ENCODE measurements around the gene IKZF4.
"Not testable (repeated sequence)": the region's sequence is repeated elsewhere in the genome, so short reads cannot be mapped to it uniquely, and the experiment has no call there.

The IKZF4 gene

GRCh38 chr12:56020423-56021184, at the start of gene IKZF4:
IKZF4 (plus strand) TSS chr12:56021043; CDS start chr12:56021494, 451 bp downstream.
- no peak for DNase-seq

- no peak for DNase-seq
These were observed 48.8 kb upstream of the IKZF4 start for GRCh38 chr12:55972042-55972441.

- DNase-seq, result no peak
These were observed 48.4 kb upstream of the IKZF4 start for GRCh38 chr12:55972456-55972855.

- DNase-seq, result no peak
These were observed 47.8 kb upstream of the IKZF4 start for GRCh38 chr12:55972911-55973598.

DNA sequence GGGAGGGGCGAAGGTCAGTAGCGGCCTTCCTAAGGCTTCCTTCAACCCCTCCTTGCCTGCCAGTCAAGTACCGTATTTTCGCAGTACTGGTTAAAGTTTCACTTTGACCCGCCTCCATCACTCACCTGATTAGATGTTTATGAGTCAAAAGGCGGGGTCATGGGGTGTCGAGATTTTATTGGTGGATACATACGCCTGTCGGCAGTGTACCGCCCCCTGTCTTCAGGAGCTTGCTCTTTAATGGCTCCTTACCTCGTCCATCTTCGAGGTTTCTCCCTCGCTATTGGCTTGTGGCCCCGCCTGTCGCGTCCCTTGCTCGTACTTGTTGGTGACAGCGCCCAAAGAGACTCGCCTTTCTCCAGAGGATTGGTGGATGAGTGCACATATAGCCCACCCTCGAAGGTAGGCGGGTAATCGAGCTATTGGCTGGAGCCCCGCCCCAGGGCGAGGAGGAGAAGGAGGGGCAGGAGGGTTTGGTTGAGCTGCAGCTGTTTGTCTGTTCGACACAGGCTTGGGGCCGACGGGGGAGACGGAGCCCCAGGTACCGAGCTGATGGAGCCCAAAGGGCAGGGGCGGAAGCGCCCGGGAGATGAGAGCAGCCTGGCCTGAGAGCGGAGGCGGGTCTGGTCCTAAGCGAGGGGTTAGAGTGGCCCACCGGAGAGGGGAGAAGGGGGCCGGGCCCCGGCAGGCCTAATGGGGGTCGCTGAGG, 47.1 kb upstream of the IKZF4 start, which contains the start of gene RAB5B:
Gene RAB5B, plus strand, starts transcription at position 480 of the 709 bp plus-strand sequence. CDS start 12,883 bp downstream, outside the sequence.
- peak; percentile 99 to 100 for DNase-seq

DNA sequence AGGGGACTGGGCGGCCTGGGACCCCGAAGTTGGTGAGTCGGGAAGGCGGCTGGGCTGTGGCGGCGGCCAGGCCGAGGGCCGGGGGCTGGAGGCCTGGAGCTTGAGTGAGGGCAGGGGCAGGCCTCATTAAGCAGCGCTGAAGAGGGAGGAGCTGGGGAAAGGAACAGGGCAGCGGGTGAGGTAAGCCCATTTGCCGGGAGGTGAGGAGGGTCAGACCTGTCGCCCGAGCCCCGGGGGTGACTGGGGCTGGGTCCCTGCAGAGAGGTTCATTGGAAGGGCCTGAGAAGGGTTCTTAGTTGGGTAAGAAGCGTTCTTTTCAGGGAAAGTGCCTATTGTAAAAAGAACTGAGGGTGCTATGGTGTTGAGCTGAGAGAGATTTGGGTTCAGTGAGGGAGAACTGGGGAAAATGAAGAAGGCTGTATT, 46.5 kb upstream of the IKZF4 start:
- no peak for DNase-seq

- no peak for DNase-seq
These were observed 42.5 kb upstream of the IKZF4 start for GRCh38 chr12:55978393-55978792.

DNA sequence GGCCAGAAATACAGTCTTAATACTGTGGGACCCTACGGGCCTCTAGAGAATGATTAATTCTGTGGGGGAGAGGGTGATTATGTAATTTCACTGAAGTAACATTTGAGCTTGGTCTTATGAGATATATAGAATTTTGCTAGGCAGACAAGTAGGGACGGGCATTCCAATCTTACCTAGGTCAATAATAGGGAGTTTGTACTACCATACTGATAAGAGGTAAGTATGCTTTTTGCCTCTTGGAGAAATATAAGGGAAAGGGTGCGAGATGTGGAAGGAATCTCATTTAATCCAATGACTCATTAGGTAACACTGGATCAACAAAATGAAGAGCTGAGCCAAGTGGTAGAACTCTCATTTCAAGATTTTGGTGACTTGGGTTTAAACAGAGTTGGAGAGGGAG, 41.8 kb upstream of the IKZF4 start:
- no peak for DNase-seq

DNA sequence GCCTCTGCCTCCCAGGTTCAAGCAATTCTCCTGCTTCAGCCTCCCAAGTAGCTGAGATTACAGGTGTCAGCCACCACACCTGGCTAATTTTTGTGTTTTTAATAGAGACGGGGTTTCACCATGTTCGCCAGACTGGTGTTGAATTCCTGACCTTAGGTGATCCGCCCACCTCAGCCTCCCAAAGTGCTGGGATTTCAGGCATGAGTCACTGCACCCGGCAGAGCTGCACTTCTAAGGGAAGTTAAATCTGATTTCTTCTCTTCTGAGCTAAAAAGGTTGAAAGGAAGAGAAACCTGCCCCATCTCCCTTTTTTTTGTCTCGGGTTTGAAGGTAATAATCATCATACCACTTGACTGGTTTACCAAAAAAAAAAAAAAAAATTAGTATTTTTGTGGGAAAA, 39.0 kb upstream of the IKZF4 start:
- not testable (repeated sequence) for DNase-seq

GRCh38 chr12:55982319-55982936, 38.4 kb upstream of the IKZF4 start:
- no peak for DNase-seq

GRCh38 chr12:55983232-55983842, 37.5 kb upstream of the IKZF4 start:
- DNase-seq, result no peak

- no peak for DNase-seq
These were observed 36.0 kb upstream of the IKZF4 start for GRCh38 chr12:55984861-55985260.

DNA sequence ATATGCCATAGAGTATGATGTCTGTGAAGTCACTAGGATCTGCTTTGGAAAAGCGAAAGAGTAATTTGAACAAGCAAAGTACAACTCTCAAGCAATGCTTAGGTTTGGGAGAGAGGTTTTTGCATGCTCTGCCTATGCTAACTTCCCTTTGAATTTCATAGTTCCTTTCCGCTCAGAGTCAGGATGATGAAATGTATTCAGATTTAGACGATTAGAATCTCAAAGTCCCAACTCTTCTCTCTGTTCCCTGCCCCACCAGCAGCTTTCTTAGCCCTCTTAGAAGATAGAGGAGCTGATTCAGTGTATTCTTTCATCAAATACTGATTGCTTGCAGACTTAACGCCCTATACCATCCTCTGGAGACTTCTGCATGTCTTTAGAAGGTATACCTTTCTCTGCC, 35.5 kb upstream of the IKZF4 start:
- DNase-seq, result no peak

GRCh38 chr12:55985976-55986375, 34.9 kb upstream of the IKZF4 start:
- not testable (repeated sequence) for DNase-seq

DNA sequence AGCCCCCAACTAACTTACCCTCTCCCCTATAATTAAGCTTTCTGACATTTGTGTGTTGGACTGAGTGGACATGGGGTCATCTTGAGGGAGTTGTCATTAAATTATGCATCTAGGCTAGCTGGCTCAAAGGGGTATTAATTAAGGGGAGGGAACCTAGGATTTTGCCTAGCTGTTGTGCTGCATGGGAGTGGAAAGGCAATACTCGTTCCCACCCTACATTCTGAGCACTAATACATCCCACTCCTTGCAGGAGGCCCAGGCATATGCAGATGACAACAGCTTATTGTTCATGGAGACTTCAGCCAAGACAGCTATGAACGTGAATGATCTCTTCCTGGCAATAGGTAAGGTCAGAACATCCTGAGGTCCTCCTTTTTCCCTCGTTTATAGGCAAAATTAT, 29.7 kb upstream of the IKZF4 start:
- DNase-seq, result no peak

DNA sequence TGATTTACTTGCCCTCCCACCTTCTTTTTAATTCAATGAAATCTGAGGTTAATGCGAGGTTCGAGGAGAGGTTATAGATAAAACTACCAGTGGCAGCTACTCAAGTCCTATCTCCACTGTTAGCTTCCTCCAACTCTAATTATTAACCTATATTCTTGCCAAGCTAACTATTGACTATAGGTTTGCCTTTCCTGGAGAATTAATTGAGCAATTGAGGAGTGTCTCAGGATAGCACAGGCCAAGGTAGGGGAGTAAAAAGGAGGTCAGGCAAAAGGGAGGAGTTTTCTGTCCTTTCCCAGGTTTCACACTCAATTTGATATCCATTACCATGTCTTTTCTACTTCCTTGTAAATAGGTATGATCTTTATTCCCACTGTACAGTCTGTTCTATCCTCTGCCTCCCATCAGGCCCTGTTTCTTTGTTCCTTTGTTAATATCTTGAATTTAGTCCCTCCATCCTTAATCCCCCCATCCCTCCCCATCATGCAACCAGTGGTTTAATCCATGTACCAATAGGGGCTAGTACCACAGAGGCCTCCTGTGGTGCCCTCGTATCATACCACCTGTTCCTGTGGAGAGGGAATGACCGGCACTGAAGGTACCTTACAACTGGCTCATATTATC, 27.5 kb upstream of the IKZF4 start:
- no peak for DNase-seq

DNA sequence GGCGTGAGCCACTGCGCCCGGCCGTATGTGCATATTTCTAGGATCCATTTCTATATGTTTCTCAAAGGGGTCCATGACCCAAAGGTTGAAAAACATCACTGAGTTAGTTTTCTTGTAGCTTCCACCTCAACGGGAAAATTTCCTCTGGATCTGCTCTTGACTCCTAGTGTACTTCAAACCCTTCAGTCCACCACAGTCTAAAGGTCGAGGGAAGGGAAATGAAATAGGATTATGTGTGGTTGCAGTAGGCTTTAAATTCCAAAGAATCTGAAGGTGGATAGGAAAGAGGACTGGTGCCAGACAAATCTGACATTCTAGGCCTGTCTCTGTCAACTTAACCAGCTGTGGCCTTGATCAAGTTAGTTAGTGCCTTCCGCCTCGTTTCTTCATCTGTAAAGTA, 25.5 kb upstream of the IKZF4 start:
- no peak for DNase-seq

GRCh38 chr12:55996201-55996714, 24.6 kb upstream of the IKZF4 start:
- peak; percentile 44 to 61 for DNase-seq

DNA sequence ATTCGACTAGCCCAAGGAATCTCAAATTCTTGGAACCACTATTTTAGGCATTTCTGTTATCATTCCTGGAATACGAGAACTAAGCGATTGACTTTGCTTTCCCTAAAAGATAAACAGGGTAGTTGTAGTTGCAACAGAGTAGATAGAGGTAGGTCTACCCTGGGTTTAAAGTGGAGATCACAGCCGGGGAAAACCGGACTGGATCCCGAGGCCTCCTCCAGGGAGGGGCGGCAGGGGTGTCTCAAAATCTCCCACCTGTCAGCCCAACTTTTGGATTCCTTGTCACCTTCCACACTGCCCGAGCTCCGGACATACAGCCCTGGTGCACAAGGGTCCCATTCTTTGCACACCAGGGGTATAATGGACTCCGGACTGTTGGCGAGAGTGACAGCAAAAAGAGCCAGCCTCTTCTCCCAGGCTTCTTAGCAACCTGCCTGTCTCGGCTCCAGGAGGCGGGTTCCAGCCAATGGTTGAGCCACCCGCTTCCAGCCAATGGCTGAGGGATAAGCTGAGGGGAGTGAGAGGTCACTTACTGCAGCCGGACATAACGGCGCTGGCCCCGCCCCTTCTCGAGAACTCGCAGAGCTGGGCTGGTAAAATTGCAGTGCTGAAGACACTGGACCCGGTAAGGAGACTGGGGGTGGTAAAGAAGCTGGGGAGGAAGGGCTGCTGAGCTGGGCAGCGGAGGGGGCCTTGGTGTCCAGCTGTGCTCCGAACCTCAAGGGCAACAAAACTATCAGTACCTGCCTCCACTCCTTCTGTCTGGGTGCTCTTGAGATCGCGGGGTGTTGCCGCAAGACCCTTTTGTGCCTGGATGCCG, 23.9 kb upstream of the IKZF4 start, which contains the start of gene SUOX:
Gene SUOX, plus strand, starts transcription at position 562 of the 820 bp plus-strand sequence. CDS start 4,946 bp downstream, outside the sequence.
- DNase-seq, result peak; percentile 86 to 93

DNA sequence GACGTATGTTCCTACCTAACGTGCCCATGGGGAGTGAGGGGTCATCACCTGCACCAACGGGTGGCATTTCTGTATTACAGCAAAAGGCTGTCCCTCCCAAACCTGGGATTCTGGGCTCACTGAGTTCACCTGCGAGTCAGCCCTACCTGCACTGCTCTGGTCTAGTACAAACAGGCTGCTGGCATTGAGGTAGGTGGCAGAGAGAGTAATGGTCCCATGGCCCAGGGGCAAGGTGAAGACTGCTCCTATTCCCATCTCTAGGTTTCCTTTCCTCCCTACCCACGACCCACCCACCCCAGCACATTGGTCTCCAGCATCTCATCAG, 23.3 kb upstream of the IKZF4 start:
- no peak for DNase-seq

DNA sequence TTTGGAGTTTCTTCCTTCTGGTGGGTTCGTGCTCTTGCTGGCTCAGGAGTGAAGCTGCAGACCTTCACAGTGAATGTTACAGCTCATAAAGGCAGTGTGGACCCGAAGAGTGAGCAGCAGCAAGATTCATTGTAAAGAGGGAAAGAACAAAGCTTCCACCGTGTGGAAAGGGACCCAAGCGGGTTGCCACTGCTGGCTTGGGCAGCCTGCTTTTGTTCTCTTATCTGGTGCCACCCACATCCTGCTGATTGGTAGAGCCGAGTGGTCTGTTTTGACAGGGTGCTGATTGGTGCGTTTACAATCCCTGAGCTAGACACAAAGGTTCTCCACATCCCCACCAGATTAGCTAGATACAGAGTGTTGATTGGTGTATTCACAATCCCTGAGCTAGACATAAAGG, 21.3 kb upstream of the IKZF4 start:
- not testable (repeated sequence) for DNase-seq
